ENCODE results near the gene TMEM121B. TPM values are rescaled to one million over a fixed set of nuclear protein-coding genes. Genes with fewer than 3 reads are reported as not detected.

TMEM121B gene
- total and polyA plus RNA-seq, 2 donors from 2014 or later, result 0.19 to 1.2 TPM

- Histone ChIP-seq H3K4me1 (ENCODE audit: control insufficient read depth in 2 of 3, insufficient read depth in 2 of 3, low read depth in 1 of 3, low read length in 3 of 3) (peaks cover 0 to 6% (median 4%) of the 10 kb centered on the region in 3 donors), H3K9me3 (ENCODE audit: control insufficient read depth in 2 of 3, insufficient read depth in 1 of 3, low read length in 3 of 3) (no peaks in the 10 kb centered on the region), H3K27ac (ENCODE audit: low read depth in 2 of 2, low read length in 2 of 2) (peak within 1 kb of the TSS; percentile 88 to 89), H3K27me3 (ENCODE audit: control insufficient read depth, insufficient read depth, low read length) (no peaks in the 10 kb centered on the region), H3K9ac (ENCODE audit: low read length in 3 of 3) (peak within 1 kb of the TSS; percentile 42 to 74 (median 49)), H3K36me3 (ENCODE audit: control insufficient read depth in 2 of 3, insufficient read depth in 3 of 3, low read length in 3 of 3) (no peaks in the 10 kb centered on the region), H3K4me3 (ENCODE audit: low read length in 3 of 3) (peak within 1 kb of the TSS; percentile 67 to 82 (median 78))
- peak; percentile 92 to 97 (median 94) for DNase-seq
- TF ChIP-seq CTCF (IDR thresholded peaks at IDR 0.05; ENCODE audit: borderline replicate concordance, extremely low read depth, insufficient read depth), result no peak
- intact Hi-C loops (cut with DNase I), result no loop called here
- FAIRE-seq, result no peak
Observed at GRCh38 chr22:17158568-17159503, 37.7 kb upstream of the TMEM121B start, which contains the start of gene HDHD5. TSS of gene HDHD5 (minus strand) at chr22:17159277. CDS start at chr22:17159251, 26 bp downstream.

GRCh38 chr22:17158176-17158567 lies 37.0 kb upstream of the TMEM121B start:
- Histone ChIP-seq H3K4me1 (ENCODE audit: control insufficient read depth in 2 of 3, insufficient read depth in 2 of 3, low read depth in 1 of 3, low read length in 3 of 3) (peaks cover 0 to 6% (median 4%) of the 10 kb centered on the region in 3 donors), H3K27ac (ENCODE audit: low read depth in 2 of 2, low read length in 2 of 2) (peak overlapping the region; percentile 88 to 89), H3K9ac (ENCODE audit: low read length in 3 of 3) (peak overlapping the region in 2 of 3 donors; percentile 49 to 61), H3K27me3 (ENCODE audit: control insufficient read depth, insufficient read depth, low read length) (no peaks in the 10 kb centered on the region), H3K4me3 (ENCODE audit: low read length in 3 of 3) (peak overlapping the region; percentile 67 to 78 (median 67)), H3K36me3 (ENCODE audit: control insufficient read depth in 2 of 3, insufficient read depth in 3 of 3, low read length in 3 of 3) (no peaks in the 10 kb centered on the region), H3K9me3 (ENCODE audit: control insufficient read depth in 2 of 3, insufficient read depth in 1 of 3, low read length in 3 of 3) (no peaks in the 10 kb centered on the region)
- no peak for TF ChIP-seq CTCF (IDR thresholded peaks at IDR 0.05; ENCODE audit: borderline replicate concordance, extremely low read depth, insufficient read depth)
- FAIRE-seq, result no peak
- intact Hi-C loops (cut with DNase I), result no loop called here
- no peak for DNase-seq

- H3K4me1 ChIP-seq (ENCODE audit: control insufficient read depth in 2 of 3, insufficient read depth in 2 of 3, low read depth in 1 of 3, low read length in 3 of 3), result peaks cover 0 to 6% (median 4%) of the 10 kb centered on the region in 3 donors
- H3K27ac ChIP-seq (ENCODE audit: low read depth in 2 of 2, low read length in 2 of 2), result no peak overlapping the region
Observed at GRCh38 chr22:17157714-17158113, 36.6 kb upstream of the TMEM121B start.

More at GRCh38 chr22:17157714-17158113, 36.6 kb upstream of the TMEM121B start:
- H3K9ac ChIP-seq (ENCODE audit: low read length in 3 of 3), result no peak overlapping the region
- no peaks in the 10 kb centered on the region for H3K9me3 ChIP-seq (ENCODE audit: control insufficient read depth in 2 of 3, insufficient read depth in 1 of 3, low read length in 3 of 3)
- TF ChIP-seq CTCF (IDR thresholded peaks at IDR 0.05; ENCODE audit: borderline replicate concordance, extremely low read depth, insufficient read depth), result no peak
- H3K36me3 ChIP-seq (ENCODE audit: control insufficient read depth in 2 of 3, insufficient read depth in 3 of 3, low read length in 3 of 3), result no peaks in the 10 kb centered on the region
- DNase-seq (no peak), FAIRE-seq (no peak)
- intact Hi-C loops (cut with DNase I), result no loop called here
- no peaks in the 10 kb centered on the region for H3K27me3 ChIP-seq (ENCODE audit: control insufficient read depth, insufficient read depth, low read length)
- peak overlapping the region in 1 of 3 donors; percentile 78 for H3K4me3 ChIP-seq (ENCODE audit: low read length in 3 of 3)

All from kidney (tissue), 14 donors.